HepG2 (cell line): ENCODE results near the gene CCNL1. TPM values are rescaled to one million over a fixed set of nuclear protein-coding genes. Genes with fewer than 3 reads are reported as not detected.

Experiments used
- CBFB ChIP-seq: sonication (generic); formaldehyde crosslinking; IDR thresholded peaks from 2 replicates; pipeline ENCODE4 v1.4.0; 2020; ENCODE audit warnings: missing genetic modification reagents
- GLI4 ChIP-seq: sonication (generic); formaldehyde crosslinking; IDR thresholded peaks from 2 replicates; pipeline ENCODE4 v1.5.1; 2020; ENCODE audit warnings: missing genetic modification reagents, mild to moderate bottlenecking, moderate library complexity, borderline replicate concordance
- HOXA9 ChIP-seq: sonication (generic); formaldehyde crosslinking; IDR thresholded peaks from 2 replicates; pipeline ENCODE4 v1.8.1; 2022; ENCODE audit warnings: missing genetic modification reagents, mild to moderate bottlenecking, moderate library complexity, borderline replicate concordance
- HOXD1 ChIP-seq: sonication (generic); formaldehyde crosslinking; IDR thresholded peaks from 2 replicates; pipeline ENCODE4 v1.5.0; 2020; ENCODE audit warnings: missing genetic modification reagents
- ISL2 ChIP-seq: sonication (generic); formaldehyde crosslinking; IDR thresholded peaks from 2 replicates; pipeline ENCODE4 v1.5.0; 2020; ENCODE audit warnings: missing genetic modification reagents
- MXI1 ChIP-seq: IDR thresholded peaks from 3 replicates; pipeline ENCODE4 v1.6.1; 2012; ENCODE audit warnings: low read depth, low read length, inconsistent platforms, borderline replicate concordance
- NFE2L2 ChIP-seq: fragments of 150-350 bp; IDR thresholded peaks from 2 replicates; pipeline ENCODE4 v1.6.1; 2014; ENCODE audit warnings: low read length
- NFKB2 ChIP-seq: sonication (generic); formaldehyde crosslinking; IDR thresholded peaks from 2 replicates; pipeline ENCODE4 v1.4.0; 2020; ENCODE audit warnings: missing genetic modification reagents, borderline replicate concordance
- SCMH1 ChIP-seq: sonication (generic); formaldehyde crosslinking; IDR thresholded peaks from 2 replicates; pipeline ENCODE4 v1.9.0; 2021; ENCODE audit warnings: missing genetic modification reagents, mild to moderate bottlenecking, borderline replicate concordance
- SIX4 ChIP-seq: sonication (generic); formaldehyde crosslinking; IDR thresholded peaks from 2 replicates; pipeline ENCODE4 v1.4.0; 2020; ENCODE audit warnings: missing genetic modification reagents
- ZFP36L2 ChIP-seq: sonication (generic); formaldehyde crosslinking; IDR thresholded peaks from 2 replicates; pipeline ENCODE4 v1.4.0; 2020; ENCODE audit warnings: missing genetic modification reagents
- ZIK1 ChIP-seq: sonication (generic); formaldehyde crosslinking; IDR thresholded peaks from 2 replicates; pipeline ENCODE4 v1.5.0; 2020; ENCODE audit warnings: mild to moderate bottlenecking, low read depth, missing genetic modification reagents, borderline replicate concordance
- ZNF143 ChIP-seq: sonication (generic); formaldehyde crosslinking; IDR thresholded peaks from 2 replicates; pipeline ENCODE4 v1.4.0; 2020; ENCODE audit warnings: missing genetic modification reagents
- ZNF343 ChIP-seq: sonication (generic); formaldehyde crosslinking; IDR thresholded peaks from 2 replicates; pipeline ENCODE4 v1.4.0; 2020; ENCODE audit warnings: mild to moderate bottlenecking, missing genetic modification reagents
- ZSCAN29 ChIP-seq: sonication (generic); formaldehyde crosslinking; conservative IDR thresholded peaks from 2 replicates; pipeline ENCODE4 v1.4.0; 2020; ENCODE audit warnings: mild to moderate bottlenecking, missing genetic modification reagents
- polyA plus RNA-seq, 8 experiments: library from polyadenylated mRNA; depleted of rRNA in 3 of 8; stranded (reverse) in 7 of 8; unstranded in 1 of 8; fragments of >200 nt; fragmentation: Illumina TruSeq in 4 of 8; extraction: Trizol in 4 of 8; gene quantifications; 2 replicates each; pipeline versions ENCODE4 v1.2.1 to v1.2.3, GENCODE V29; 2011 to 2016; ENCODE audit warnings: low read depth in 4 of 8, missing spikeins in 1 of 8, mixed read lengths in 1 of 8; ENCODE audit not compliant: insufficient read depth in 1 of 8
- total RNA-seq, 5 experiments: library from RNA; depleted of rRNA; stranded (reverse); fragments of >200 nt; fragmentation: Illumina TruSeq; extraction: Trizol; gene quantifications; 2 replicates each; pipeline ENCODE4 v1.2.3, GENCODE V29; 2016; ENCODE audit warnings: low read depth in 1 of 5
- TF ChIP-seq, protein P1 (sequence below): sonication (generic); formaldehyde crosslinking; IDR thresholded peaks from 2 replicates; pipeline ENCODE4 v1.4.0; 2020; ENCODE audit warnings: mild to moderate bottlenecking, missing genetic modification reagents
- TF ChIP-seq, protein P2 (sequence below): sonication (generic); formaldehyde crosslinking; IDR thresholded peaks from 2 replicates; pipeline ENCODE4 v1.9.0; 2021; ENCODE audit warnings: missing genetic modification reagents, mild to moderate bottlenecking, borderline replicate concordance
- TF ChIP-seq, protein P3 (sequence below): sonication (generic); formaldehyde crosslinking; IDR thresholded peaks from 2 replicates; pipeline ENCODE4; 2020; ENCODE audit warnings: missing genetic modification reagents, mild to moderate bottlenecking, borderline replicate concordance
- TF ChIP-seq, protein P4 (sequence below): IDR thresholded peaks from 2 replicates; pipeline ENCODE4 v1.6.1; 2016; ENCODE audit warnings: control low read depth

CCNL1 gene
- total and polyA plus RNA-seq, 2 of the 13 experiments (the other 11 are each of a cell fraction or from before 2014, with no cell fraction given), result 151 to 303 TPM

DNA sequence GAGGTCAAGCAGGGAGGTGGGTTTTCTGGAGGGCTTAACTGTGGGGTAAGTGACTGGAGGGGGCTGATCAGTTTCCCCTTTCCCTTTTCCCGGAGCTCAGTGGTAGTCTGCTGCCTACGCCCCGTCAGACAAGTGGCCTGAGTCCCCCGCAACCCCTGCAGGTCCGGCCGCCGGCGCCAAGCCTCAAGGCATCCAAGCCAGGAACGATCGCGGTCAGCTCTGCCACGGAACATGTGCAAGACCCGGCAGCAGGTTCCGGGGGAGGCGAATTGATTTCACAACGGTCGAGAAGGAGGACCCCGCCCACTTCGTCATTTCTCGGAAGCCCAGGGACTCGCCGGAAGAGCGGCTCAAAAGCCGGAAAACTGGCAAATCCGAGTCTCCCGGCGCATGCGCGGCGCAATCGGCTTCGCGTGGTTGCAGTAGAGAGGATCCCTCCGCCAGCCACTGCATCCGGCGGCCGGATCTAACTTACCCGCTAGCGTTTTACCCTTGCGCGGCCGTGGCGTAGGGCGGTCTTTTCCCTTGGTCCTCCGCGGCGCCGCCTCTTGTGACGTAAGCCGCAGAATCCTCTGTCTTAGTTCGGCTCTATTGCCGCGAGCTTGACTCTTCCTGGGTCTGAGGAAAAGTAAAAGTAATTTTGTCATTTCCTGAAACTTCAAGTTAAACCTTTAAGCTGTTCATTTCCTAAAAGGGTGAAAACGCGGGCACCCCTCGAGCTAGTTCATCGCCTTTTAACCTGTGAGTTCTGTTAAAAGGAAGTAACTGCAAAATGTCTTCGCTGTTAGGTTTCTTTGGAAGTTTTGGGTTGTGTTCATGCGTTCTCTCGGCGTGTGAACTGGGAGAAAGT, 14.9 kb upstream of the CCNL1 start (continued):
- no peak for TF ChIP-seq SCMH1 (CRISPR knock-in tag)
- no peak for TF ChIP-seq NFE2L2
- TF ChIP-seq, protein P1, sequence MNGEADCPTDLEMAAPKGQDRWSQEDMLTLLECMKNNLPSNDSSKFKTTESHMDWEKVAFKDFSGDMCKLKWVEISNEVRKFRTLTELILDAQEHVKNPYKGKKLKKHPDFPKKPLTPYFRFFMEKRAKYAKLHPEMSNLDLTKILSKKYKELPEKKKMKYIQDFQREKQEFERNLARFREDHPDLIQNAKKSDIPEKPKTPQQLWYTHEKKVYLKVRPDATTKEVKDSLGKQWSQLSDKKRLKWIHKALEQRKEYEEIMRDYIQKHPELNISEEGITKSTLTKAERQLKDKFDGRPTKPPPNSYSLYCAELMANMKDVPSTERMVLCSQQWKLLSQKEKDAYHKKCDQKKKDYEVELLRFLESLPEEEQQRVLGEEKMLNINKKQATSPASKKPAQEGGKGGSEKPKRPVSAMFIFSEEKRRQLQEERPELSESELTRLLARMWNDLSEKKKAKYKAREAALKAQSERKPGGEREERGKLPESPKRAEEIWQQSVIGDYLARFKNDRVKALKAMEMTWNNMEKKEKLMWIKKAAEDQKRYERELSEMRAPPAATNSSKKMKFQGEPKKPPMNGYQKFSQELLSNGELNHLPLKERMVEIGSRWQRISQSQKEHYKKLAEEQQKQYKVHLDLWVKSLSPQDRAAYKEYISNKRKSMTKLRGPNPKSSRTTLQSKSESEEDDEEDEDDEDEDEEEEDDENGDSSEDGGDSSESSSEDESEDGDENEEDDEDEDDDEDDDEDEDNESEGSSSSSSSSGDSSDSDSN (CRISPR knock-in tag), result peak; percentile 99
- peak; percentile 84 for TF ChIP-seq HOXD1 (CRISPR knock-in tag)
- TF ChIP-seq ZNF343, result peak; percentile 84
- TF ChIP-seq ZFP36L2 (CRISPR knock-in tag), result no peak
- TF ChIP-seq ZNF143 (CRISPR knock-in tag), result peak; percentile 90
- TF ChIP-seq MXI1, result peak; percentile 97; the same call in 1 of the 3 replicates
- TF ChIP-seq ZSCAN29, result peak; percentile 86
- 0 out of 2 replicates have a peak, but pooled peaks have one; percentile 66 for TF ChIP-seq ZIK1
- peak; percentile 80; the same call in 1 of the 2 replicates for TF ChIP-seq GLI4 (CRISPR knock-in tag)
- peak; percentile 92 for TF ChIP-seq ISL2 (CRISPR knock-in tag)
- peak; percentile 99 for TF ChIP-seq NFKB2
- TF ChIP-seq HOXA9 (CRISPR knock-in tag), result peak; percentile 75
- TF ChIP-seq, protein P2, sequence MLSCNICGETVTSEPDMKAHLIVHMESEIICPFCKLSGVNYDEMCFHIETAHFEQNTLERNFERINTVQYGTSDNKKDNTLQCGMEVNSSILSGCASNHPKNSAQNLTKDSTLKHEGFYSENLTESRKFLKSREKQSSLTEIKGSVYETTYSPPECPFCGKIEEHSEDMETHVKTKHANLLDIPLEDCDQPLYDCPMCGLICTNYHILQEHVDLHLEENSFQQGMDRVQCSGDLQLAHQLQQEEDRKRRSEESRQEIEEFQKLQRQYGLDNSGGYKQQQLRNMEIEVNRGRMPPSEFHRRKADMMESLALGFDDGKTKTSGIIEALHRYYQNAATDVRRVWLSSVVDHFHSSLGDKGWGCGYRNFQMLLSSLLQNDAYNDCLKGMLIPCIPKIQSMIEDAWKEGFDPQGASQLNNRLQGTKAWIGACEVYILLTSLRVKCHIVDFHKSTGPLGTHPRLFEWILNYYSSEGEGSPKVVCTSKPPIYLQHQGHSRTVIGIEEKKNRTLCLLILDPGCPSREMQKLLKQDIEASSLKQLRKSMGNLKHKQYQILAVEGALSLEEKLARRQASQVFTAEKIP (CRISPR knock-in tag), result no peak
- TF ChIP-seq, protein P3, sequence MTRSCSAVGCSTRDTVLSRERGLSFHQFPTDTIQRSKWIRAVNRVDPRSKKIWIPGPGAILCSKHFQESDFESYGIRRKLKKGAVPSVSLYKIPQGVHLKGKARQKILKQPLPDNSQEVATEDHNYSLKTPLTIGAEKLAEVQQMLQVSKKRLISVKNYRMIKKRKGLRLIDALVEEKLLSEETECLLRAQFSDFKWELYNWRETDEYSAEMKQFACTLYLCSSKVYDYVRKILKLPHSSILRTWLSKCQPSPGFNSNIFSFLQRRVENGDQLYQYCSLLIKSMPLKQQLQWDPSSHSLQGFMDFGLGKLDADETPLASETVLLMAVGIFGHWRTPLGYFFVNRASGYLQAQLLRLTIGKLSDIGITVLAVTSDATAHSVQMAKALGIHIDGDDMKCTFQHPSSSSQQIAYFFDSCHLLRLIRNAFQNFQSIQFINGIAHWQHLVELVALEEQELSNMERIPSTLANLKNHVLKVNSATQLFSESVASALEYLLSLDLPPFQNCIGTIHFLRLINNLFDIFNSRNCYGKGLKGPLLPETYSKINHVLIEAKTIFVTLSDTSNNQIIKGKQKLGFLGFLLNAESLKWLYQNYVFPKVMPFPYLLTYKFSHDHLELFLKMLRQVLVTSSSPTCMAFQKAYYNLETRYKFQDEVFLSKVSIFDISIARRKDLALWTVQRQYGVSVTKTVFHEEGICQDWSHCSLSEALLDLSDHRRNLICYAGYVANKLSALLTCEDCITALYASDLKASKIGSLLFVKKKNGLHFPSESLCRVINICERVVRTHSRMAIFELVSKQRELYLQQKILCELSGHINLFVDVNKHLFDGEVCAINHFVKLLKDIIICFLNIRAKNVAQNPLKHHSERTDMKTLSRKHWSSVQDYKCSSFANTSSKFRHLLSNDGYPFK (CRISPR knock-in tag), result peak; percentile 94
- peak; percentile 89 for TF ChIP-seq CBFB
- TF ChIP-seq SIX4, result peak; percentile 48; the same call in 1 of the 2 replicates
- TF ChIP-seq, protein P4, sequence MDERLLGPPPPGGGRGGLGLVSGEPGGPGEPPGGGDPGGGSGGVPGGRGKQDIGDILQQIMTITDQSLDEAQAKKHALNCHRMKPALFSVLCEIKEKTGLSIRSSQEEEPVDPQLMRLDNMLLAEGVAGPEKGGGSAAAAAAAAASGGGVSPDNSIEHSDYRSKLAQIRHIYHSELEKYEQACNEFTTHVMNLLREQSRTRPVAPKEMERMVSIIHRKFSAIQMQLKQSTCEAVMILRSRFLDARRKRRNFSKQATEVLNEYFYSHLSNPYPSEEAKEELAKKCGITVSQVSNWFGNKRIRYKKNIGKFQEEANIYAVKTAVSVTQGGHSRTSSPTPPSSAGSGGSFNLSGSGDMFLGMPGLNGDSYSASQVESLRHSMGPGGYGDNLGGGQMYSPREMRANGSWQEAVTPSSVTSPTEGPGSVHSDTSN (CRISPR knock-in tag), result no peak
